RPMI8226 (cell line): ENCODE measurements around the gene ZNF254.
"Not testable (repeated sequence)": the region's sequence is repeated elsewhere in the genome, so short reads cannot be mapped to it uniquely, and the experiment has no call there.

Experiments
- DNase-seq: peaks from one replicate; pipeline ENCODE4 v3.0.0-alpha.2; 2015

ZNF254 gene

GRCh38 chr19:24073807-24074206 lies 13.2 kb upstream of the ZNF254 start:
- no peak for DNase-seq

GRCh38 chr19:24074720-24075454 lies 12.1 kb upstream of the ZNF254 start:
- DNase-seq, result no peak

- DNase-seq, result not testable (repeated sequence)
These were observed 11.5 kb upstream of the ZNF254 start for GRCh38 chr19:24075530-24075929.

GRCh38 chr19:24078680-24079079 lies 8.3 kb upstream of the ZNF254 start:
- no peak for DNase-seq

GRCh38 chr19:24081056-24081455 lies 5.9 kb upstream of the ZNF254 start:
- no peak for DNase-seq

- no peak for DNase-seq
These were observed 11.4 kb downstream of the ZNF254 start for GRCh38 chr19:24098359-24098758.

- DNase-seq, result no peak
These were observed 12.8 kb downstream of the ZNF254 start for GRCh38 chr19:24099829-24100228.

- not testable (repeated sequence) for DNase-seq
These were observed 13.6 kb downstream of the ZNF254 start for GRCh38 chr19:24100597-24100996.

- no peak for DNase-seq
These were observed 14.6 kb downstream of the ZNF254 start for GRCh38 chr19:24101459-24102115.

- no peak for DNase-seq
These were observed 40.6 kb downstream of the ZNF254 start for GRCh38 chr19:24127601-24128000.

GRCh38 chr19:24140099-24140498 lies 53.1 kb downstream of the ZNF254 start:
- DNase-seq, result no peak

- DNase-seq, result no peak
These were observed 53.6 kb downstream of the ZNF254 start for GRCh38 chr19:24140591-24140990.

- no peak for DNase-seq
These were observed 54.6 kb downstream of the ZNF254 start for GRCh38 chr19:24141612-24142011.

- no peak for DNase-seq
These were observed 55.8 kb downstream of the ZNF254 start for GRCh38 chr19:24142771-24143170.

- DNase-seq, result peak; percentile 17
These were observed 72.7 kb downstream of the ZNF254 start for GRCh38 chr19:24159707-24160106.

GRCh38 chr19:24166055-24166454 lies 79.1 kb downstream of the ZNF254 start:
- no peak for DNase-seq

GRCh38 chr19:24173882-24174281 lies 86.9 kb downstream of the ZNF254 start:
- no peak for DNase-seq

GRCh38 chr19:24177686-24178085 lies 90.7 kb downstream of the ZNF254 start:
- DNase-seq, result no peak

- DNase-seq, result no peak
These were observed 91.2 kb downstream of the ZNF254 start for GRCh38 chr19:24178207-24178606.
